Stimulated activated CD8-positive, alpha-beta memory T cell treated with anti-CD3 and anti-CD28 coated beads, Interleukin-12 subunit alpha, Interleukin-12 subunit beta, amount 100 ng/mL, for 24 hours (primary cell): ENCODE data around the gene TMEM259.

Experiments used
- DNase-seq: peaks from one replicate; pipeline ENCODE4 v3.0.0-alpha.2; 2020; ENCODE audit errors: extremely low read depth

TMEM259 gene

GRCh38 chr19:1055886-1056620 is 35.1 kb upstream of the TMEM259 start:
- DNase-seq = no peak

GRCh38 chr19:1055028-1055425 is 34.1 kb upstream of the TMEM259 start:
- no peak for DNase-seq

GRCh38 chr19:1054102-1055027 is 33.4 kb upstream of the TMEM259 start:
- no peak for DNase-seq

GRCh38 chr19:1053176-1054101 is 32.5 kb upstream of the TMEM259 start:
- no peak for DNase-seq

DNA sequence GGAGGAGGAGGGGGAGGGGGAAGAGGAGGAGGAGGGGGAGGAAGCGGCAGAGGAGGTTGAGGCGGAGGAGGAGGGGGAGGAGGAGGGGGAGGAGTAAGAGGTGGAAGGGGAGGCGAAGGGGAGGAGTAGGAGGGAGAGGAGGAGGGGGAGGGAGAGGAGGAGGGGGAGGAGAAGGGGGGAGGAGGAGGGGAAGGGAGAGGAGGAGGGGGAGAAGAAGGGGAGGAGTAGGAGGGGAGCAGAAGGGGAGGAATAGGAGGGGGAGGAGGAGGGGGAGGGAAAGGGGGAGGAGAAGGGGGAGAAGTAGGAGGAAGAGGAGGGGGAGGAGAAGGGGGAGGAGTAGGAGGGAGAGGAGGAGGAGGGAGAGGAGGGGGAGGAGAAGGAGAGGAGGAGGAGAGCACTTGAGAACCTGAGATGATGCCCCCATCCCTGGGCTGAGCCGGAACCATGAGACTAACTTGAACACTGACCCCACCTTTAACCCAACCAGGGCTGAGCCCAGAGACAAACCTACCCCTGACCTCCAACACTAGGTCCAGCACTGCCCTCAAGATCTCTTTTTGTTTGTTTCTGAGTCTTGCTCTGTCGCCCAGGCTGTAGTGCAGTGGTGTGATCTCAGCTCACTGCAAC is 31.5 kb upstream of the TMEM259 start:
- DNase-seq = no peak

DNA sequence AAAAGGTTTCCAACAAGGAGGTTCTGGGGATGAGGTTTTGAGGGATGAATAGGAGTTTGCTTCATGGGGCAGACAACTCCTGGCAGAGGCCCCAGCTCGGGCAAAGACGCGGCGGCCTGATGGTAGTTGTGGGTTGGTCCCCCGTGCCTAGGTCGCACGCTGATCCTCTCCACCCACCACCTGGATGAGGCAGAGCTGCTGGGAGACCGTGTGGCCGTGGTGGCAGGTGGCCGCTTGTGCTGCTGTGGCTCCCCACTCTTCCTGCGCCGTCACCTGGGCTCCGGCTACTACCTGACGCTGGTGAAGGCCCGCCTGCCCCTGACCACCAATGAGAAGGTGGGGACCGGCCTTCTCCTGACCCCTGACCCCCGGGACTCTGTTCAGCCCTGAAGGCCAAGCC is 30.9 kb upstream of the TMEM259 start:
- DNase-seq = no peak

DNA sequence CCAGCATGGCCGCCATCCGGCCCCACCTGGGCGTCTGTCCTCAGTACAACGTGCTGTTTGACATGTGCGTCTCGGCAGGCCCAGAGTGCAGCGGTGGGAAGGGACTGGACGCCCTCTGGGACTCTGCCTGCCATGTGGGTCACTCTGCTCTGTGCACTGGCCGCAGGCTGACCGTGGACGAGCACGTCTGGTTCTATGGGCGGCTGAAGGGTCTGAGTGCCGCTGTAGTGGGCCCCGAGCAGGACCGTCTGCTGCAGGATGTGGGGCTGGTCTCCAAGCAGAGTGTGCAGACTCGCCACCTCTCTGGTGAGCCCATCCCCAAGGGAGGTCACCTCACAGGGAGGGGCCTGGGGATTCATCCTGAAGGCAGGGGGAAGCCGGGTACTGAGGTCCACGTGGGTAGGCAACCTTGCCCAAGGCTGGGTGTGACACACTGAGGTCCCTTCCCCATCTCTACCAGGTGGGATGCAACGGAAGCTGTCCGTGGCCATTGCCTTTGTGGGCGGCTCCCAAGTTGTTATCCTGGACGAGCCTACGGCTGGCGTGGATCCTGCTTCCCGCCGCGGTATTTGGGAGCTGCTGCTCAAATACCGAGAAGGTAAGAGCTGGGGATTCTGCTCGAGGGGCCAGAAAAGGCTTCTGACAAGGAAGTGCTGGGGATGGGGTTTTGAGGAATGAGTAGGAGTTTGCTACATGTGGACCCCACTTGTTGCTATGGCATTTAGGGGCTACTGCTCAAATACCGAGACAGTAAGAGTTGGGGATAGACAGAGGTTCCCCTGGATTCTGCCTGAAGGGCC is 30.3 kb upstream of the TMEM259 start:
- DNase-seq = no peak

DNA sequence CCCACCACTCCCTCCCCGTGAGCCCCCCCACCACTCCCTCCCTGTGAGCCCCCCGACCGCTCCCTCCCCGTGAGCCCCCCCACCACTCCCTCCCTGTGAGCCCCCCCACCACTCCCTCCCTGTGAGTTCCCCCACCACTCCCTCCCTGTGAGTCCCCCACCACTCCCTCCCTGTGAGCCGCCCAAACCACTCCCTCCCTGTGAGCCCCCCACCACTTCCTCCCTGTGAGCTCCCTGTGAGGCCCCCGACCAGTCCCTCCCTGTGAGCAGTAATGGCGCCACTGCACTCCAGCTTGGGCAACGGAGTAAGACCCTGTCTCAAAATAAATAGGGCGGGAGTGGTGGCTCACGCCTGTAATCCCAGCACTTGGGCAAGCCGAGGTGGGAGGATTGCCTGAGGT is 28.9 kb upstream of the TMEM259 start:
- DNase-seq = no peak

DNA sequence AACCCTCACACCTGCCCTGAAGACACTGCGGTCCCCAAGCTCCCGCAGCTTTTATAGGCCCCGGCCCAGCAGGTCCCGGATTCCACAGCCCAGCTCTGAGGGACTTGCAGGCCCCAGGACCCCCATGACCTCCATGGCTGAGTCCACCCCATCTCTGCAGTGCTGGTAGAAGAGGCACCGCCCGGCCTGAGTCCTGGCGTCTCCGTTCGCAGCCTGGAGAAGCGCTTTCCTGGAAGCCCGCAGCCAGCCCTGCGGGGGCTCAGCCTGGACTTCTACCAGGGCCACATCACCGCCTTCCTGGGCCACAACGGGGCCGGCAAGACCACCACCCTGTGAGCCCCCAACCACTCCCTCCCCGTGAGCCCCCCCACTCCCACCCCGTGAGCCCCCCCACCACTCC is 28.2 kb upstream of the TMEM259 start:
- DNase-seq = no peak

DNA sequence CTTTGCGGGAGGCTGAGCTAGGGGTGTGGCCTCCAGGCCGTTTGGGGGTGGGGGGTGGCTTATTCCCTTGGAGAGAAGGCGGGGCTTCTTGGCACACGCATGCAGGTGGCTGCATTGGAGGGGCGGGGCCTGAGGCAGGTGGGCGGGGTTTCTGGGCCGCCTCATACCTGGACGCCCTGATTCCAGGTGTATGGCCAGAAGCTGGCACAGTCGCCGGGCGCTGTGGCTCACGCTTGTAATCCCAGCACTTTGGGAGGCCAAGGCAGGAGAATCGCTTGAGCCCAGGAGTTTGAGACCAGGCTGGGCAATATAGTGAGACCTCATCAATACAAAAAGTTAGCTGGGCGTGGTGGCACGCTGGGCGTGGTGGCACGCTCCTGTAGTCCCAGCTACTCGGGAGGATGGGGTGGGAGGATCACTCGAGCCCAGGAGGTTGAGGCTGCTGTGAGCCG is 26.8 kb upstream of the TMEM259 start:
- no peak for DNase-seq

- no peak for DNase-seq
These were observed 26.1 kb upstream of the TMEM259 start for GRCh38 chr19:1046836-1047695.

GRCh38 chr19:1046117-1046626 is 25.2 kb upstream of the TMEM259 start:
- DNase-seq = no peak

DNA sequence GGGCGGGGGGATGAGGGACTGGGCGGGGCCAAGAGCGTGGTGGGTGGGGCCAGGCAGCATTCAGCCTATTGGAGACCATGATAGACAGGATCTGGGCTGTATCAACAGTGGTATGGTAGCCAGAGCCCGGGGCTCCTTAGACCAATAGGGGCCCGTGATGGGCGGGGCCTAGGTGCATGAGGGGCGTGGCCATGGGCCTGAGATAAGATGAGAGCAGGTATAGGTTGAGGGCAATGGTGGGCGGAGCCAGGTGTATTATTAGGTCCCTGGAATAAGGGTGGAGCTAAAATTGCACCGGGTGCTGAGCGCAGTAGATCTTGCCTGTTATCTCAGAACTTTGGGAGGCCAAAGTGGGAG is 24.3 kb upstream of the TMEM259 start:
- no peak for DNase-seq

GRCh38 chr19:1042689-1043511 is 22.0 kb upstream of the TMEM259 start:
- DNase-seq = no peak

DNA sequence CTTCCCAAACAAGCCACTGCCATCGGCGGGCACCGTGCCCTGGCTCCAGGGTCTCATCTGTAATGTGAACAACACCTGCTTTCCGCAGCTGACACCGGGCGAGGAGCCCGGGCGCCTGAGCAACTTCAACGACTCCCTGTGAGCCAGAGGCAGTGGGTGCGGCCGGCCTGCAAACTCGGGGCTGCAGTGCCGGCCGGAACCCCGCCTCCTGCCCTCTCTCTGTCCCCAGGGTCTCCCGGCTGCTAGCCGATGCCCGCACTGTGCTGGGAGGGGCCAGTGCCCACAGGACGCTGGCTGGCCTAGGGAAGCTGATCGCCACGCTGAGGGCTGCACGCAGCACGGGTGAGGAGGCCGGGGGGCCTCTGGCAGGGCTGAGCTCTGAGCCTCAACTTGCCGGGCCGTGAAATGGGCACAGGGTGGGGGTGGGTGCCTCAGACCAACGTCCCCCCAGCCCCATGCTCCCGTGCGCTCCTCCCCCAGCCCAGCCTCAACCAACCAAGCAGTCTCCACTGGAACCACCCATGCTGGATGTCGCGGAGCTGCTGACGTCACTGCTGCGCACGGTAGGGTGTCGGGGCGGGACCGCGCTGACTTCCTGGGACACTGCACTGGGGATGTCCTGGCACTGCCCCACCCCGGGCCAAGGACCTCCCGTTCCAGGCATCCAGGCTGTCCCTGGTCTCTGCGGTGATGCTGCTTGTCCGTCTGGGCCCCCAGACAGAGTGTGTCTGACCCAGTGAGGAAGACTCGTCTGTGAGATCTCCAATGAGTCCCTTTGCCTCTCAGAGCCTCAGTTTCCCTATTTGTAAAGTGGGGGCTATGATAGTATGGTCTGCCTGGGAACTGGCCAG is 21.1 kb upstream of the TMEM259 start:
- DNase-seq = no peak

- no peak for DNase-seq
These were observed 20.4 kb upstream of the TMEM259 start for GRCh38 chr19:1041272-1041834.
